Measurements from ENCODE around the gene ARHGEF4.
"Not testable (repeated sequence)": the region's sequence is repeated elsewhere in the genome, so short reads cannot be mapped to it uniquely, and the experiment has no call there.

Gene ARHGEF4

GRCh38 chr2:131079931-131080330 is 243.2 kb downstream of the ARHGEF4 start:
- H3K4me3 Mint-ChIP-seq, H3K9me3 Mint-ChIP-seq, H3K27me3 Mint-ChIP-seq: not testable (repeated sequence)
- Mint-ChIP-seq H3K4me1 (ENCODE audit: low read depth) (peaks cover 34% of the 10 kb centered on the region), H3K27ac (peak overlapping the region; percentile 47), H3K36me3 (ENCODE audit: low read depth) (peaks cover 77% of the 10 kb centered on the region)

GRCh38 chr2:131081190-131081589 is 244.5 kb downstream of the ARHGEF4 start:
- H3K36me3 Mint-ChIP-seq (ENCODE audit: low read depth), result peaks cover 78% of the 10 kb centered on the region
- H3K9me3 Mint-ChIP-seq, result no peaks in the 10 kb centered on the region
- peaks cover 42% of the 10 kb centered on the region for H3K4me1 Mint-ChIP-seq (ENCODE audit: low read depth)
- H3K27ac Mint-ChIP-seq, result no peak overlapping the region
- H3K4me3 Mint-ChIP-seq, result no peak overlapping the region
- no peaks in the 10 kb centered on the region for H3K27me3 Mint-ChIP-seq

DNA sequence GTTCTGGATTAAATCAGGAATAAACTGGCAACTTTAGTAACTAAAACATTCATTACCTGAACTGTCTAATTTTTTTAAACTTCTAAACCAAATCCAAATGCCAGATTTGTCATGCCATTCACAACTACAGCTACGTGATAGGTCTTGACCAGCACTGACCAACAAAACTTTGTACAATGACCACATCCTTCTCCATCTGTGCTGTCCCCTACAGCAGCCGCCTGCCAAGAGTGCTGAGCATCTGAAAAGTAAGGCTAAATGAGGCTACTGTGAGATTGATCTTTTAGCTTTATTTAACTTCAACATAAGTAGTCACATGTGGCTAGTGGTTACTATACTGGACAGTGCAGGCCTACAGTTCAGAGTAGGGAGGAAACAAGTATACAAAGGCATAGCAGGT is 248.9 kb downstream of the ARHGEF4 start:
- H3K4me3 Mint-ChIP-seq, result no peak overlapping the region
- no peak overlapping the region for H3K27ac Mint-ChIP-seq
- peaks cover 49% of the 10 kb centered on the region for H3K4me1 Mint-ChIP-seq (ENCODE audit: low read depth)
- no peaks in the 10 kb centered on the region for H3K27me3 Mint-ChIP-seq
- H3K36me3 Mint-ChIP-seq (ENCODE audit: low read depth), result peaks cover 73% of the 10 kb centered on the region
- H3K9me3 Mint-ChIP-seq, result no peaks in the 10 kb centered on the region

DNA sequence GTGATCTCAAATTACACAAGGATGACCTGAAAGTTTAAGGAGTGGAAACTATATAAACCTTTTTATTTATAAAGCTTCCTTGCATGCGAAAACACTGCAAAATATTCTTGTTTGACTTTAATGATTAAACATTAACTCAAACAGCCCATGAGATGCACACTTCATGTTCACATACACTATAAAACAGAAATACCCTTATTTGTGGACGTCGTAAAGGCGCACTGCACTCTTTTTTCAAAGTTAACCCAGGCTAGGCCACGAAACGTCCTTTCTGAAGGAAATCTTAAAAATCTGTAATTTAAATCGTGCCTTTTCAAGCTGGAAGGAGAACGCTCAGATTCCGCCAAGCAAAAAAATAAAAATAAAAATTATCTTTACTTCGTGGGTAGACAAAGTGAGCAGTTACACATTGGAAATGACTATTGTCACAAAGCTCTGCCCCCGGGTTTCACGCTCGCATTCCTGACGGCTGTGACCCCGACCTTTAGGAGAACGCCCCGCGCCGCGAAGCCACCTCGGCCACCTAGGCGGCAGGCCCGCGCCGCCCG is 255.8 kb downstream of the ARHGEF4 start:
- H3K36me3 Mint-ChIP-seq (ENCODE audit: low read depth), result peaks cover 25% of the 10 kb centered on the region
- peak overlapping the region; percentile 79 for H3K27ac Mint-ChIP-seq
- peak overlapping the region; percentile 85 for H3K4me3 Mint-ChIP-seq
- H3K27me3 Mint-ChIP-seq, result no peaks in the 10 kb centered on the region
- H3K4me1 Mint-ChIP-seq (ENCODE audit: low read depth), result peaks cover 36% of the 10 kb centered on the region
- no peaks in the 10 kb centered on the region for H3K9me3 Mint-ChIP-seq

- peaks cover 19% of the 10 kb centered on the region for H3K36me3 Mint-ChIP-seq (ENCODE audit: low read depth)
- H3K27ac Mint-ChIP-seq, result peak within 1 kb of the TSS; percentile 97
- no peaks in the 10 kb centered on the region for H3K27me3 Mint-ChIP-seq
- peaks cover 36% of the 10 kb centered on the region for H3K4me1 Mint-ChIP-seq (ENCODE audit: low read depth)
- peak within 1 kb of the TSS; percentile 93 for H3K4me3 Mint-ChIP-seq
- H3K9me3 Mint-ChIP-seq, result no peaks in the 10 kb centered on the region
Measured at GRCh38 chr2:131093006-131093695, 256.4 kb downstream of the ARHGEF4 start, which contains the start of gene FAM168B. Gene FAM168B (minus strand): TSS chr2:131093460. CDS start chr2:131082646, 10,814 bp downstream.

DNA sequence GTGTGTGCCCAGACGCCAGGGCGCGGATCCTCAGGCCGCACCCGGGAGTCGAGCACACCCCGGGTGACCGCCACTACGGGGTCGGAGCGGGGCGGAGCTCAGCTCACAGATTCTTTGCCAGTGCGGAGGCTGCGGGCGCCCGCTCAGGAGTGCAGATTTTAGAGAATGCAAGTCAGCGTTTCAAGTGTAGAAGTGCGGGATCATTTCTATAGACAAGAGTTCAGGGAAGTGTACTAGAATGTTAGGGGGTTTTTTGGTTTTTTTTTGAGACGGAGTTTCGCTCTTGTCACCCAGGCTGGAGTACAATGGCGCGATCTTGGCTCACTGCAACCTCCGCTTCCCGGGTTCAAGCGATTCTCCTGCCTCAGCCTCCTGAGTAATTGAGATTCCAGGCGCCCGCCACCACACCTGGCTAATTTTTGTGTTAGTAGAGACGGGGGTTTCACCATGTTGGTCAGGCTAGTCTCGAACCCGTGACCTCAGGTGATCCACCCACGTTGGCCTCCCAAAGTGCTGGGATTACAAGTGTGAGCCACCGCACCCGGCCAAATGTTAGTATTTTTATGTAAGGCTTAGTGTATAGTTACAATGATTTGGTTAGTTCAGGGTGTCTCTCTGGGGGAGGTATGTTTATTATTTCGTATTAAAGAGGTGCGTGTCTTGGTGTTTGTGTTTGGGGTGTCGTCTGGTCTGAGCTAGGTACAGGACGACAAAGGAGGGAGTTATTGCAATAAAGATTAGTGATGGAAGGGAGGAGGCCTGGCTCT is 257.2 kb downstream of the ARHGEF4 start:
- Mint-ChIP-seq H3K27me3 (no peaks in the 10 kb centered on the region), H3K36me3 (ENCODE audit: low read depth) (peaks cover 13% of the 10 kb centered on the region), H3K27ac (peak overlapping the region; percentile 97), H3K4me3 (peak overlapping the region; percentile 93), H3K4me1 (ENCODE audit: low read depth) (peaks cover 32% of the 10 kb centered on the region), H3K9me3 (no peaks in the 10 kb centered on the region)

- Mint-ChIP-seq H3K4me3 (peak overlapping the region; percentile 93), H3K27ac (peak overlapping the region; percentile 97), H3K9me3 (no peaks in the 10 kb centered on the region), H3K4me1 (ENCODE audit: low read depth) (peaks cover 25% of the 10 kb centered on the region), H3K27me3 (no peaks in the 10 kb centered on the region), H3K36me3 (ENCODE audit: low read depth) (peaks cover 9% of the 10 kb centered on the region)
Measured at GRCh38 chr2:131094463-131095281, 258.0 kb downstream of the ARHGEF4 start.
